ENCODE results near the gene MAGI3.

DNA sequence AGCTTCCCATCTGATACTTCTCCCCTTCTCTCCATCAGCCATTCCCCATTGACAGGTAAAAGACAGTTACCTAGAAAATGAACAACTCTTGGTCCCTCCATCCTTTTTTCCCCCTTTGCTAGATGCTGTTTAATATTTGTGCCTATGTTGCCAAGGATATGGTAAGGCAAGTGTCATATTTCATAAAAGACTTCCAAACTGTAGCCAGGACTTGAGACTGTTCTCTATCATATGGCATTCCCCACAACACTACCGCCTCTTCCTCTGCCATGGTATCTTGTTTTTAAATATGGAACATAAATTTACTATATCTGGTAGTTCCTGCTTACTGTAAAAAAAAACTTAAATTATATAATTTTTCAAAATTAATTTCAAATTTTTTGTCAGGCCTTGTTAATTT is 271.8 kb downstream of the MAGI3 start:
- TF ChIP-seq CTCF (IDR thresholded peaks at IDR 0.05) (no peak), POLR2A (IDR thresholded peaks at IDR 0.05) (no peak)
